LNCAP (cell line): ENCODE measurements around the gene BICC1.

Source experiments
- TF ChIP-seq, protein P1 (sequence below): fragments of 450-650 bp; IDR thresholded peaks from 2 replicates; pipeline ENCODE4 v1.5.1; 2017; ENCODE audit warnings: mild to moderate bottlenecking

BICC1 gene

DNA sequence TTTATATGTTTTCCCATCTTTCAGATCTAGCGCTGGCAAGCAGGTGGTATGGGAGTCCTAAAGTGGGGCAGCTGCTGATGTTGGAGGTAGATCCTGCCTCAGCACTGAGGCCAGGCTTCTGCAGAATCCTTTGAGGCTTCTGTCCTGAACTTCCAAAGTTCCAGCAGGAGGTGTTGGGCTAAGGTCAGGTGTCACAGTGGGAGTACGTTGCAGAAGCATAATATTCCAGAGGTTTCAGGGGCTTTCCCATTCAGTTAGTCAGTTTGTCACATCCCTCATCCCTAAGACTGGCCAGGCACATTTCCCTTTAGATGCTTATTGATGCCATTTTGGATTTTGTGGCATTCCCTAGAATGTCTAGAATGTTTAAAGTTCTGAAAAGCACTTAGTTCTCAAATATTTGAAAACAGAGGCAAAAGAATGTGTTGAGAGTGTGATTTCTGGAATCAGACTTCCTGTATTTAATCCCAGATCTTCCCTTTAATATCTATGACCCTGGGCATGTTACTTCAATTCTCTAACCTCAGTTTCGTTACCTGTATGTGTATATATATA is 344.7 kb downstream of the BICC1 start:
- TF ChIP-seq, protein P1, sequence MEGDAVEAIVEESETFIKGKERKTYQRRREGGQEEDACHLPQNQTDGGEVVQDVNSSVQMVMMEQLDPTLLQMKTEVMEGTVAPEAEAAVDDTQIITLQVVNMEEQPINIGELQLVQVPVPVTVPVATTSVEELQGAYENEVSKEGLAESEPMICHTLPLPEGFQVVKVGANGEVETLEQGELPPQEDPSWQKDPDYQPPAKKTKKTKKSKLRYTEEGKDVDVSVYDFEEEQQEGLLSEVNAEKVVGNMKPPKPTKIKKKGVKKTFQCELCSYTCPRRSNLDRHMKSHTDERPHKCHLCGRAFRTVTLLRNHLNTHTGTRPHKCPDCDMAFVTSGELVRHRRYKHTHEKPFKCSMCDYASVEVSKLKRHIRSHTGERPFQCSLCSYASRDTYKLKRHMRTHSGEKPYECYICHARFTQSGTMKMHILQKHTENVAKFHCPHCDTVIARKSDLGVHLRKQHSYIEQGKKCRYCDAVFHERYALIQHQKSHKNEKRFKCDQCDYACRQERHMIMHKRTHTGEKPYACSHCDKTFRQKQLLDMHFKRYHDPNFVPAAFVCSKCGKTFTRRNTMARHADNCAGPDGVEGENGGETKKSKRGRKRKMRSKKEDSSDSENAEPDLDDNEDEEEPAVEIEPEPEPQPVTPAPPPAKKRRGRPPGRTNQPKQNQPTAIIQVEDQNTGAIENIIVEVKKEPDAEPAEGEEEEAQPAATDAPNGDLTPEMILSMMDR = no peak

DNA sequence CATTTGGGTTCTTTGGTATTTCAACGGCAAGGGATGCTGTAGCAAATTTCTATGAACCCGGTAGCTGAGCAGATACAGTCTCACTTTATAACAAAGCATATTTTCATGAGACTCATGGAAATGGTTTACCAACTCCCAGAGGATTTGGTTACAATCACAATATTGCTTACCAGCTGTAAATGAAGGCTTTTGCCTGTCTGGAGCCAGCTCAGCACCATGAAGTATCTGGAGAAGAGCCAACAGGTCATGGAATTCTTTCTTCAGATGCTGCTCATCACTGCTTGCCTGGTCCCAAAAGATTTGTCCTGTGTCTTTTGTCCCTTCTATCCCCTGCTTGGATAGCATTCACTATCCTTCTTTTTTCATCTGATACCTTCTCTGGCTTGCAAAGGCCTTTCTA is 346.9 kb downstream of the BICC1 start:
- TF ChIP-seq, protein P1 = no peak

DNA sequence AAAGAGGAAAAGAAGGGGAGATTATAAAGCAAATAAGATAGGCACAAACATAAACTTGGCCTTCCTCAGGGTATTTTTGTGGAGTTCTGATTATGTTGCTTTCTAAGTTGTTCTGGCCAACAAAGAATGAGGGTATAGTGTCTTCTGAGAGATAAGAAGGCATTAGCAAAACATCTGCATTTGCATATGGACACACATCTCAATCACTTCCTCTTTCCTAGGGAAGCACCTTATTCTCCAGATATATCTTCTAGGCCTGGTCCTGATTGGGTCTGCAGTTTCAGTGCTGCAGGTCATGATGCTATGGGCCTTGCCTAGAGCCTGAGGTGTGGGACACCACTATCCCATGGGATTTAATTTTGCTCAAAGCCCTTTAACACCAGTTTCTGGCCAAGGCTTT is 355.0 kb downstream of the BICC1 start:
- TF ChIP-seq, protein P1 = no peak

DNA sequence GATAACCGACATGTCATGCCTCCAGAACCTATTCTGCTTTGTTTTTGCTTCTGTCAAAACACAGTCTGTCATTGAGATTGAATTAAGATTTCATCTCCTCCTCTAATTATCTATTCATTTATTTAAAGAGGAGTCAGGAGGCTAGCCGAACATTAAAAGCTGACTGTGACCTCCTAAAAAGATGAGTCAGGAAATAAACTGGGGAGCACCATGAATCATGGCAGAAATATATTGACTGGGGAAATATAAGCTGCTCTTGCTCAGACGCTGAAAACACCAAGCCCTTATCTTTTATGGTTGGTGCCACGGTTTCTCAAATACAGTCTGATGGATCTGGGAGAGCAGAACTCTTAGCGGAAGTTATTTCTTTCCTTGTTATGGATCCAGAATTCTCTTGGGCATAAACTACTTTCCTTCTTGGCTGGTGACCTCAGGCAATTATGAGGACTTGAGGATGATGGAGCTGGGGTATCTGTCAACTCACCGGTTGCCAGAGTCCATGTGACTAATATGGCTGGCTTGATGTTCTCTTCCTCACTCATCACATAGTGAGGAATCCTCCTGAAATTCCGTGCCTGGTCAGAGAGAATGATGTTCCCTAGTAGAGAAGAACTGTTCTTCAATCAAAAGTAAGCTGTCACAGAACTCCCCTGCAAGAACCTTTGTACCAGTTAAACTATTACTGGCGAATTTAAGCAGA is 356.2 kb downstream of the BICC1 start:
- TF ChIP-seq, protein P1 = no peak

DNA sequence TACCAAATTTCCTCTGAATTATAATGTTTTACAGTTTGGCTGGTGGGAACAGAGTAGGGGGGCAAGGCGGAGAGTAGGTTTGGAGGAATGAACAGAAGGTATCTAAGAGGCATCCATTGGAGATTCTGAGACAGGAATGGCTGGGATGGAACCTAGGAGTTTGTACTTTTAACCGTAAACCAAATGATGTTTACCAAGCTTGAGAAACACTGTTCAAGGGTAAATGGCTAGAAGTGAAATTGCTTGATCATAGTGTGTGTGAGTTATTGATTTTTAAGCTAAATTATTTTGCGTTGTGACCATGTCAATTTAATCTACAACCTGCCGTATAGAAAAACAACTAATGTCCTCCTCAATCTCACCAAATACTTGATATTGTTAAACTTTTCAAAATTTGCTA is 357.4 kb downstream of the BICC1 start:
- TF ChIP-seq, protein P1 = no peak

DNA sequence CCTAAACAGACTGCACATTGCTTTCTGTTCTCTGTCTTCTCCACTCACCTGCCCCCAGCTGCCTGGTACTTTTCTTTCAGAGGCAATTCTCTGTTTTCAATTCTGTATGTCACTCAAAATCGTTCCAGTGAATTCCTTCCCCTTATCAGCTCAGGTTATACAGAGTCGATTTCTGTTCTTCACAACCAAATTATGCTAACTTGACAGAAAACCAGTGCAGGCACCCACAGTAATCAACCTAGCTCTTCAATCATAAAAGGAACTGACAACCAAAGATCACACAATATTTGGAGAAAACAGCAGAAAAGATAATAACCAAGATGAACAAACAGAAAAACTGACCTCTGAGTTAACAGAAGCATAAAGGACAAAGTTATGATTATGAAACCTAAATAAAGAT is 360.5 kb downstream of the BICC1 start:
- TF ChIP-seq, protein P1 = no peak
